HCT116 (cell line): Measurements from ENCODE around the gene TFE3. TPM values are rescaled to one million over a fixed set of nuclear protein-coding genes. Genes with fewer than 3 reads are reported as not detected.
A peak's percentile ranks its signal among the peaks of the same experiment; 100 is the strongest.

Experiments
- ATAC-seq: fragments of 200-7000 bp; cut with Tn5 transposase; 2 replicates; pipeline ENCODE4 v1.9.1; 2020; ENCODE audit warnings: mild to moderate bottlenecking, moderate library complexity
- BruUV-seq: library from RNA; stranded (reverse); fragments of 400-500 nt; replicated peaks from 2 replicates; lab custom pipeline; 2021; lab: Mats Ljungman, UMichigan
- CTCF ChIA-PET: fragments of 300-600 bp; sonication (Branson Sonifier 250); formaldehyde crosslinking; loops from one replicate; lab custom pipeline; 2021; ENCODE audit warnings: antibody characterized with exemption; lab: Charles Lee
- POLR2A ChIA-PET: fragments of 300-600, 350-600 bp; sonication (Branson Sonifier 250); formaldehyde crosslinking; loops from one replicate; lab custom pipeline; 2021; ENCODE audit warnings: antibody characterized with exemption; lab: Charles Lee
- RAD21 ChIA-PET, 2 experiments: fragments of 300-600 bp; sonication (Branson Sonifier 250); formaldehyde crosslinking; loops; one replicate each; lab custom pipeline; 2023; ENCODE audit warnings: low total read pairs in 2 of 2; ENCODE audit not compliant: uncharacterized antibody in 2 of 2, unreplicated experiment in 2 of 2, low non-redundant PET in 1 of 2; lab: Charles Lee
- DNase-seq: peaks from one replicate; pipeline ENCODE4 v3.0.0-alpha.2; 2010; ENCODE audit warnings: low read depth, low spot score
- H2AFZ ChIP-seq: fragments of 200-600 bp; shearing (Covaris generic), sonication (generic); 2 replicates; pipeline ENCODE4 v1.6.1; 2017; ENCODE audit warnings: low read depth, mixed run types, mixed read lengths, antibody characterized with exemption, low read length; ENCODE audit not compliant: poor library complexity, severe bottlenecking
- H3K27ac ChIP-seq: 2 replicates; pipeline ENCODE4 v1.5.1; 2012; ENCODE audit warnings: low read depth, low read length
- H3K27me3 ChIP-seq: fragments of 200-600 bp; sonication (generic); 2 replicates; pipeline ENCODE4 v1.6.1; 2016; ENCODE audit warnings: mixed run types, low read length, mixed read lengths; ENCODE audit not compliant: insufficient read depth
- H3K36me3 ChIP-seq, 2 experiments: fragments of 200-500 bp in 1 of 2; fragments of 200-600 bp in 1 of 2; sonication (Bioruptor generic) in 1 of 2; sonication (generic) in 1 of 2; 2 replicates each; pipeline versions ENCODE4 v1.5.1 to v1.6.1; 2014 to 2016; ENCODE audit warnings: low read length in 2 of 2, inconsistent platforms in 1 of 2, mixed read lengths in 1 of 2, mixed run types in 1 of 2; ENCODE audit not compliant: insufficient read depth in 2 of 2, control insufficient read depth in 1 of 2
- H3K4me1 ChIP-seq, 2 experiments: fragments of 200-600 bp in 1 of 2; sonication (generic) in 1 of 2; 2 replicates each; pipeline versions ENCODE4 v1.5.1 to v1.6.1; 2012 to 2017; ENCODE audit warnings: low read length in 2 of 2, inconsistent platforms in 1 of 2, mild to moderate bottlenecking in 1 of 2, mixed read lengths in 1 of 2, mixed run types in 1 of 2, moderate library complexity in 1 of 2; ENCODE audit not compliant: insufficient read depth in 2 of 2, control insufficient read depth in 1 of 2
- H3K4me2 ChIP-seq: fragments of 200-600 bp; sonication (generic); 2 replicates; pipeline ENCODE4 v1.6.1; 2017; ENCODE audit warnings: mixed run types, low read length, mixed read lengths
- H3K4me3 ChIP-seq, 2 experiments: fragments of 200-600 bp in 1 of 2; sonication (generic) in 1 of 2; replicated peaks in 1 of 2; 2 replicates each; pipeline ENCODE4 v1.5.1; 2011 to 2016; ENCODE audit warnings: low read length in 2 of 2, control low read depth in 1 of 2, low read depth in 1 of 2, mild to moderate bottlenecking in 1 of 2, mixed read lengths in 1 of 2, mixed run types in 1 of 2
- H3K79me2 ChIP-seq: fragments of 200-600 bp; sonication (generic); 2 replicates; pipeline ENCODE4 v1.6.1; 2017; ENCODE audit warnings: mild to moderate bottlenecking, mixed run types, low read length, moderate library complexity, mixed read lengths; ENCODE audit not compliant: insufficient read depth
- H3K9ac ChIP-seq: fragments of 200-600 bp; sonication (generic); 2 replicates; pipeline ENCODE4 v1.6.1; 2016; ENCODE audit warnings: low read length, mixed read lengths
- H3K9me2 ChIP-seq: fragments of 200-600 bp; sonication (generic), shearing (Covaris generic); 2 replicates; pipeline ENCODE4 v1.6.1; 2017; ENCODE audit warnings: mixed run types, mild to moderate bottlenecking, moderate library complexity; ENCODE audit not compliant: insufficient read depth
- H3K9me3 ChIP-seq, 2 experiments: fragments of 200-500 bp in 1 of 2; fragments of 200-600 bp in 1 of 2; sonication (Bioruptor generic) in 1 of 2; sonication (generic) in 1 of 2; 2 replicates each; pipeline ENCODE4 v1.6.1; 2014 to 2017; ENCODE audit warnings: low read length in 2 of 2, mixed read lengths in 2 of 2, inconsistent platforms in 1 of 2, low read depth in 1 of 2, mild to moderate bottlenecking in 1 of 2, mixed run types in 1 of 2, moderate library complexity in 1 of 2; ENCODE audit not compliant: control insufficient read depth in 1 of 2, insufficient read depth in 1 of 2
- H4K20me1 ChIP-seq: fragments of 200-600 bp; sonication (generic), shearing (Covaris generic); 2 replicates; pipeline ENCODE4 v1.6.1; 2017; ENCODE audit warnings: mixed run types, mild to moderate bottlenecking, moderate library complexity; ENCODE audit not compliant: insufficient read depth
- FOSL1 ChIP-seq: IDR thresholded peaks from 2 replicates; pipeline ENCODE4 v1.6.1; 2012; ENCODE audit warnings: low read depth
- POLR2A ChIP-seq: IDR thresholded peaks from 2 replicates; pipeline ENCODE4 v1.7.0; 2011; ENCODE audit warnings: borderline replicate concordance; ENCODE audit not compliant: insufficient read depth, insufficient read length; ENCODE audit errors: extremely low read depth
- REST ChIP-seq: IDR thresholded peaks from 2 replicates; pipeline ENCODE4 v1.6.1; 2012; ENCODE audit warnings: low read depth
- SIN3A ChIP-seq: IDR thresholded peaks from 2 replicates; pipeline ENCODE4 v1.6.1; 2012; ENCODE audit warnings: low read depth
- TCF7L2 ChIP-seq: IDR thresholded peaks from 2 replicates; pipeline ENCODE4 v1.7.0; 2011; ENCODE audit warnings: borderline replicate concordance, inconsistent platforms; ENCODE audit not compliant: insufficient read depth, insufficient read length; ENCODE audit errors: extremely low read depth
- YY1 ChIP-seq: IDR thresholded peaks from 2 replicates; pipeline ENCODE4 v1.6.1; 2011; ENCODE audit warnings: low read length, low read depth, moderate library complexity, mild to moderate bottlenecking; ENCODE audit not compliant: insufficient replicate concordance; ENCODE audit errors: extremely low read depth
- ZNF274 ChIP-seq: fragments of 200-500 bp; sonication (Bioruptor generic); IDR thresholded peaks from 2 replicates; pipeline ENCODE4 v1.6.1; 2014; ENCODE audit warnings: mild to moderate bottlenecking, low read depth, low read length, inconsistent platforms
- intact Hi-C: fragments of 100-400 bp; cut with micrococcal nuclease; formaldehyde crosslinking; loops from 2 replicates; pipeline ENCODE4 v1.10.0; 2022
- total RNA-seq: library from RNA; stranded (reverse); gene quantifications from one replicate; pipeline ENCODE4 v1.2.1, GENCODE V29; 2021; ENCODE audit not compliant: unreplicated experiment
- TF ChIP-seq, protein P1 (sequence below): IDR thresholded peaks from 2 replicates; pipeline ENCODE4 v1.6.1; 2012

TFE3 gene
- total RNA-seq, 1 experiment from 2014 or later, result 17.1 TPM

- BruUV-seq, result TSS peak; percentile 89
- CTCF ChIA-PET, result interaction anchor here (0.7 to 1.7 kb wide), 2 partner anchors 13 to 152 kb away, joined by 3 to 5 read pairs; no protein-coding TSS in a partner anchor
These were observed 777 bp upstream of the TFE3 start for GRCh38 chrX:49043987-49044281.

More at GRCh38 chrX:49043987-49044281, 777 bp upstream of the TFE3 start:
- no peak for DNase-seq
- POLR2A ChIA-PET, result no interaction called here
- Histone ChIP-seq H3K9me3 (no peaks in the 10 kb centered on the region), H3K4me1 (peaks cover 23 to 34% of the 10 kb centered on the region in 2 experiments), H3K9ac (peak overlapping the region; percentile 60), H3K4me2 (peak overlapping the region; percentile 72), H3K79me2 (peaks cover 36% of the 10 kb centered on the region), H2AFZ (no peak overlapping the region), H3K27me3 (no peaks in the 10 kb centered on the region), H3K27ac (peak overlapping the region; percentile 75), H3K36me3 (peaks cover 2 to 4% of the 10 kb centered on the region in 2 experiments; a peak in 2 of 4 replicates), H3K4me3 (peak overlapping the region; percentile 46 to 54), H4K20me1 (no peaks in the 10 kb centered on the region), H3K9me2 (no peaks in the 10 kb centered on the region)
- intact Hi-C loops, result loop anchor here (2.0 to 10.0 kb wide), 3 partner anchors 42 to 121 kb away; partner anchors contain the start of genes GRIPAP1 and MAGIX
- no peak for ATAC-seq
- TF ChIP-seq FOSL1 (no peak), YY1 (no peak), POLR2A (no peak), REST (no peak), TCF7L2 (no peak), SIN3A (no peak), ZNF274 (no peak)
- TF ChIP-seq, protein P1, sequence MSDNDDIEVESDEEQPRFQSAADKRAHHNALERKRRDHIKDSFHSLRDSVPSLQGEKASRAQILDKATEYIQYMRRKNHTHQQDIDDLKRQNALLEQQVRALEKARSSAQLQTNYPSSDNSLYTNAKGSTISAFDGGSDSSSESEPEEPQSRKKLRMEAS, result no peak
- RAD21 ChIA-PET, result no interaction called here
